IMR-90 (cell line): ENCODE data around the gene COL5A2. TPM values are rescaled to one million over a fixed set of nuclear protein-coding genes. Genes with fewer than 3 reads are reported as not detected.

Experiments used
- ATAC-seq: fragments of 200-7000 bp; cut with Tn5 transposase; 2 replicates; pipeline ENCODE4 v1.9.1; 2020; ENCODE audit warnings: low read depth, mild to moderate bottlenecking, moderate library complexity
- BruUV-seq: library from RNA; stranded (reverse); fragments of 400-500 nt; replicated peaks from 2 replicates; lab custom pipeline; 2021; lab: Mats Ljungman, UMichigan
- CTCF ChIA-PET: fragments of 300-600 bp; formaldehyde crosslinking; extraction: SDS; loops from one replicate; lab custom pipeline; 2021; ENCODE audit warnings: antibody characterized with exemption; lab: Yijun Ruan, JAX
- POLR2A ChIA-PET: fragments of 300-600 bp; sonication (Branson Sonifier 250); formaldehyde crosslinking; loops from one replicate; lab custom pipeline; 2022; ENCODE audit warnings: antibody characterized with exemption; ENCODE audit not compliant: unreplicated experiment; lab: Charles Lee
- DNase-seq: peaks from one replicate; pipeline ENCODE4 v3.0.0; 2013
- H2AFZ ChIP-seq: replicated peaks from 2 replicates; pipeline ENCODE3; 2013; ENCODE audit warnings: low read length, mild to moderate bottlenecking; ENCODE audit not compliant: poor library complexity
- H2AK5ac ChIP-seq: 2 replicates; pipeline ENCODE4 v1.6.1; 2013; ENCODE audit warnings: low read depth, low read length, inconsistent platforms
- H2AK9ac ChIP-seq: replicated peaks from 2 replicates; pipeline ENCODE3; 2013; ENCODE audit warnings: mild to moderate bottlenecking, low read depth, low read length, moderate library complexity; ENCODE audit not compliant: poor library complexity
- H2BK120ac ChIP-seq: 2 replicates; pipeline ENCODE4 v1.6.1; 2013; ENCODE audit warnings: low read depth, low read length, inconsistent platforms
- H2BK15ac ChIP-seq: 3 replicates; pipeline ENCODE4 v1.6.1; 2013; ENCODE audit warnings: low read depth, low read length, inconsistent platforms
- H2BK20ac ChIP-seq: 2 replicates; pipeline ENCODE4 v1.6.1; 2013; ENCODE audit warnings: low read depth, mild to moderate bottlenecking, inconsistent platforms, low read length, moderate library complexity
- H2BK5ac ChIP-seq: 2 replicates; pipeline ENCODE4 v1.6.1; 2013; ENCODE audit warnings: mild to moderate bottlenecking, low read depth, low read length, inconsistent platforms; ENCODE audit not compliant: poor library complexity, severe bottlenecking
- H3K14ac ChIP-seq: replicated peaks from 2 replicates; pipeline ENCODE4 v1.6.1; 2013; ENCODE audit warnings: low read depth, low read length, inconsistent platforms
- H3K18ac ChIP-seq: 2 replicates; pipeline ENCODE4 v1.6.1; 2013; ENCODE audit warnings: low read depth, low read length, control low read depth
- H3K23ac ChIP-seq: 2 replicates; pipeline ENCODE4 v1.6.1; 2013; ENCODE audit warnings: low read depth, low read length, inconsistent platforms
- H3K27ac ChIP-seq: 2 replicates; pipeline ENCODE4 v1.5.1; 2013; ENCODE audit warnings: mild to moderate bottlenecking, control low read depth, low read length; ENCODE audit not compliant: insufficient read depth
- H3K27me3 ChIP-seq: 2 replicates; pipeline ENCODE4 v1.6.1; 2013; ENCODE audit warnings: low read length; ENCODE audit not compliant: control insufficient read depth, insufficient read depth
- H3K36me3 ChIP-seq: 2 replicates; pipeline ENCODE4 v1.6.1; 2013; ENCODE audit warnings: low read length, mixed read lengths; ENCODE audit not compliant: control insufficient read depth, insufficient read depth
- H3K4ac ChIP-seq: 2 replicates; pipeline ENCODE4 v1.6.1; 2013; ENCODE audit warnings: low read depth, low read length, inconsistent platforms
- H3K4me1 ChIP-seq: 2 replicates; pipeline ENCODE4 v1.6.1; 2013; ENCODE audit warnings: low read length, mixed read lengths; ENCODE audit not compliant: control insufficient read depth, insufficient read depth
- H3K4me2 ChIP-seq: 2 replicates; pipeline ENCODE4 v1.6.1; 2013; ENCODE audit warnings: low read depth, mild to moderate bottlenecking, control low read depth, low read length, moderate library complexity
- H3K4me3 ChIP-seq: 2 replicates; pipeline ENCODE4 v1.5.1; 2013; ENCODE audit warnings: low read depth, mild to moderate bottlenecking, control low read depth, low read length, moderate library complexity; ENCODE audit not compliant: insufficient read depth
- H3K56ac ChIP-seq: 2 replicates; pipeline ENCODE4 v1.6.1; 2013; ENCODE audit warnings: low read length, inconsistent platforms; ENCODE audit not compliant: insufficient read depth; ENCODE audit errors: extremely low read depth
- H3K79me1 ChIP-seq, 2 experiments: 2 replicates each; pipeline ENCODE4 v1.6.1; 2013; ENCODE audit warnings: low read length in 2 of 2, inconsistent platforms in 1 of 2, low read depth in 1 of 2
- H3K9ac ChIP-seq: 2 replicates; pipeline ENCODE4 v1.6.1; 2013; ENCODE audit warnings: low read depth, low read length, control low read depth
- H3K9me1 ChIP-seq: 2 replicates; pipeline ENCODE4 v1.6.1; 2013; ENCODE audit warnings: low read length, inconsistent platforms; ENCODE audit not compliant: insufficient read depth
- H3K9me3 ChIP-seq: 2 replicates; pipeline ENCODE4 v1.6.1; 2013; ENCODE audit warnings: low read length; ENCODE audit not compliant: control insufficient read depth, insufficient read depth
- H4K20me1 ChIP-seq: 2 replicates; pipeline ENCODE4 v1.6.1; 2013; ENCODE audit warnings: low read length, inconsistent platforms; ENCODE audit not compliant: insufficient read depth
- H4K5ac ChIP-seq: 2 replicates; pipeline ENCODE4 v1.6.1; 2013; ENCODE audit warnings: mild to moderate bottlenecking, low read depth, low read length, control low read depth
- H4K8ac ChIP-seq, 2 experiments: 2 replicates each; pipeline ENCODE4 v1.6.1; 2013; ENCODE audit warnings: low read depth in 2 of 2, low read length in 2 of 2, control low read depth in 1 of 2, inconsistent platforms in 1 of 2
- H4K91ac ChIP-seq: 2 replicates; pipeline ENCODE4 v1.6.1; 2013; ENCODE audit warnings: low read depth, low read length, inconsistent platforms; ENCODE audit not compliant: insufficient read depth
- FOS ChIP-seq: fragments of 150-350 bp; IDR thresholded peaks from 2 replicates; pipeline ENCODE4 v1.6.1; 2016; ENCODE audit warnings: low read depth, low read length
- MAZ ChIP-seq: IDR thresholded peaks from 2 replicates; pipeline ENCODE4 v1.6.1; 2012; ENCODE audit warnings: low read depth, mild to moderate bottlenecking, low read length, improper control_type of control experiment, moderate library complexity, borderline replicate concordance
- MXI1 ChIP-seq: IDR thresholded peaks from 2 replicates; pipeline ENCODE4 v1.6.1; 2012; ENCODE audit warnings: low read depth, mild to moderate bottlenecking, low read length, moderate library complexity, borderline replicate concordance
- WGBS, 2 experiments: methylation state at CpG; one replicate each; pipeline versions ENCODE4 v1.1.5 to v1.1.7; 2013; ENCODE audit warnings: missing lambda C conversion rate in 2 of 2; ENCODE audit not compliant: insufficient read length in 1 of 2; ENCODE audit errors: extremely low coverage in 2 of 2; 5-methylcytosine and 5-hydroxymethylcytosine counted together
- dilution Hi-C: fragments of 300-500 bp; cut with HindIII; formaldehyde crosslinking; loops from one replicate; pipeline ENCODE4 v1.14.3; 2018; ENCODE audit warnings: low sequenced_read_pairs; ENCODE audit not compliant: unreplicated experiment
- in situ Hi-C: fragments of 300-500 bp; cut with MboI; formaldehyde crosslinking; loops from 3 replicates; pipeline ENCODE4 v1.14.3; 2019; ENCODE audit warnings: low sequenced_read_pairs, inconsistent platforms, mixed read lengths
- intact Hi-C: fragments of 100-400 bp; cut with micrococcal nuclease; formaldehyde crosslinking; loops from 2 replicates; pipeline ENCODE4 v1.10.0; 2022
- polyA plus RNA-seq, 3 experiments: library from polyadenylated mRNA; depleted of rRNA; stranded (reverse); fragments of >200 nt; gene quantifications; 2 replicates each; pipeline ENCODE4 v1.2.3, GENCODE V29; 2012; ENCODE audit warnings: low replicate concordance in 1 of 3
- total RNA-seq: library from RNA; depleted of rRNA; stranded (reverse); fragments of >200 nt; gene quantifications from 2 replicates; pipeline ENCODE4 v1.2.3, GENCODE V29; 2012

The COL5A2 gene
- total and polyA plus RNA-seq, 2 of the 4 experiments (the other 2 are of a cell fraction), result 181 to 257 TPM

DNA sequence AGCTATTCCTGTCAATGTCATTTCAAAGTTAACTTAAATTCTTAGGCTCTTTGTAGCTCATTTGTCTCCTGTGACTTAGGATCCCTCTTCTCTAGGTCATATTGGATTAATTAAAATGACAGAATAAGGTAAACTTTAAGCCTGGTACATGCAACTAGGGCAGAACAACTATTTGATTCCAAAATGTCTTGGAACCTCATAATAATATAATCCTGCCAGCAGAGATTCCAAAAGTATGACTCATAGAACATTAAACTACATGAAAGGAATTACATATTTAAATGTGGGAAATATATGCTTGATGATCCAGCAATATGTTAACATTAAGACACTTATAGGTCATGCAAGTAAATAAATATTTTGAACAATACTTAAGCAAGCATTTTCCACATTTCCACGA lies 142.0 kb downstream of the COL5A2 start:
- no peak overlapping the region for H3K27ac ChIP-seq
- ATAC-seq (peak; percentile 61), DNase-seq (peak; percentile 59)
- no peak for TF ChIP-seq MXI1
- peak; percentile 48; the same call in 1 of the 2 replicates for TF ChIP-seq FOS
- TF ChIP-seq MAZ, result no peak
- H2AK5ac ChIP-seq, result no peak overlapping the region
- no peak overlapping the region for H2BK120ac ChIP-seq
- no CpG with 5 or more reads among the region's 1 CpG for WGBS, 2 experiments
- ChIA-PET POLR2A (no interaction called here), CTCF (no interaction called here)
- no peak overlapping the region for H2BK20ac ChIP-seq
- no peak overlapping the region for H2AFZ ChIP-seq
- no peak overlapping the region for H3K4me3 ChIP-seq
- no peak overlapping the region for H4K8ac ChIP-seq
- dilution Hi-C loops (no loop called here), intact Hi-C loops (no loop called here), in situ Hi-C loops (no loop called here)
- no peak overlapping the region for H3K23ac ChIP-seq
- 0 out of 2 replicates have a peak, but pooled peaks cover 3% of the 10 kb centered on the region for H3K9me1 ChIP-seq
- H2BK5ac ChIP-seq, result peak overlapping the region; percentile 63
- peaks cover 3% of the 10 kb centered on the region; the same call in 1 of the 2 replicates for H3K9me3 ChIP-seq
- H3K4me2 ChIP-seq, result no peak overlapping the region
- H2AK9ac ChIP-seq, result no peak overlapping the region
- H3K27me3 ChIP-seq, result no peaks in the 10 kb centered on the region
- H3K4ac ChIP-seq, result no peak overlapping the region
- BruUV-seq, result no TSS peak
- no peak overlapping the region for H3K56ac ChIP-seq
- H3K14ac ChIP-seq, result no peak overlapping the region
- no peak overlapping the region for H3K9ac ChIP-seq
- H3K79me1 ChIP-seq, result peaks cover 21 to 22% of the 10 kb centered on the region in 2 experiments
- H3K4me1 ChIP-seq, result no peaks in the 10 kb centered on the region
- peaks cover 63% of the 10 kb centered on the region for H3K36me3 ChIP-seq
- H4K91ac ChIP-seq, result no peak overlapping the region
- no peaks in the 10 kb centered on the region for H4K20me1 ChIP-seq
- H3K18ac ChIP-seq, result no peak overlapping the region
- H2BK15ac ChIP-seq, result no peak overlapping the region
- no peak overlapping the region for H4K5ac ChIP-seq
